ENCODE measurements around the gene POM121L2. TPM values are rescaled to one million over a fixed set of nuclear protein-coding genes. Genes with fewer than 3 reads are reported as not detected.
A peak's percentile ranks its signal among the peaks of the same experiment; 100 is the strongest.

POM121L2 gene
- total and polyA plus RNA-seq, 12 donors, result 0.03 TPM; not detected in 11

- H3K27ac ChIP-seq, result no peak overlapping the region
- no peak for DNase-seq
- H3K36me3 ChIP-seq (replicated peaks in 1 of 2), result no peaks in the 10 kb centered on the region
- no peaks in the 10 kb centered on the region for H3K4me1 ChIP-seq (replicated peaks in 1 of 2)
- H3K27me3 ChIP-seq, result peaks cover 88% of the 10 kb centered on the region
- 6 to 11% (median 9%) methylated on average over 12 to 13 of the region's 13 CpGs for WGBS, 4 donors
- TF ChIP-seq CTCF (IDR thresholded peaks at IDR 0.05), result no peak
- TF ChIP-seq POLR2A (IDR thresholded peaks at IDR 0.05), result no peak
- H3K9me3 ChIP-seq (replicated peaks in 1 of 3), result no peaks in the 10 kb centered on the region
- intact Hi-C loops (cut with DNase I), result no loop called here
- no peak overlapping the region for H3K4me3 ChIP-seq
These were observed 31.0 kb downstream of the POM121L2 start for GRCh38 chr6:27281105-27281539.

GRCh38 chr6:27280540-27281000 is 31.5 kb downstream of the POM121L2 start:
- Histone ChIP-seq H3K9me3 (replicated peaks in 1 of 3) (no peaks in the 10 kb centered on the region), H3K27ac (no peak overlapping the region), H3K36me3 (replicated peaks in 1 of 2) (no peaks in the 10 kb centered on the region), H3K27me3 (peaks cover 82% of the 10 kb centered on the region), H3K4me3 (no peak overlapping the region), H3K4me1 (replicated peaks in 1 of 2) (no peaks in the 10 kb centered on the region)
- intact Hi-C loops (cut with DNase I), result no loop called here
- DNase-seq, result no peak
- TF ChIP-seq POLR2A (IDR thresholded peaks at IDR 0.05) (no peak), CTCF (IDR thresholded peaks at IDR 0.05) (no peak)
- 7 to 16% (median 9%) methylated on average over 9 of the region's 9 CpGs for WGBS, 4 donors

GRCh38 chr6:27280064-27280539 is 32.0 kb downstream of the POM121L2 start:
- TF ChIP-seq CTCF (IDR thresholded peaks at IDR 0.05) (no peak), POLR2A (IDR thresholded peaks at IDR 0.05) (no peak)
- Histone ChIP-seq H3K4me1 (replicated peaks in 1 of 2) (no peaks in the 10 kb centered on the region), H3K4me3 (no peak overlapping the region), H3K27ac (no peak overlapping the region), H3K36me3 (replicated peaks in 1 of 2) (no peaks in the 10 kb centered on the region), H3K9me3 (replicated peaks in 1 of 3) (no peaks in the 10 kb centered on the region), H3K27me3 (peaks cover 79% of the 10 kb centered on the region)
- DNase-seq, result peak in 2 of 7 donors; percentile 15 to 27
- WGBS, 4 donors, result 2 to 5% (median 5%) methylated on average over 17 of the region's 17 CpGs
- intact Hi-C loops (cut with DNase I), result no loop called here

GRCh38 chr6:27279513-27280063 is 32.5 kb downstream of the POM121L2 start:
- WGBS, 4 donors, result 4 to 7% (median 6%) methylated on average over 11 to 24 of the region's 24 CpGs
- Histone ChIP-seq H3K36me3 (replicated peaks in 1 of 2) (no peaks in the 10 kb centered on the region), H3K27me3 (peaks cover 74% of the 10 kb centered on the region), H3K27ac (no peak overlapping the region), H3K4me3 (no peak overlapping the region), H3K4me1 (replicated peaks in 1 of 2) (no peaks in the 10 kb centered on the region), H3K9me3 (replicated peaks in 1 of 3) (no peaks in the 10 kb centered on the region)
- no peak for DNase-seq
- TF ChIP-seq CTCF (IDR thresholded peaks at IDR 0.05) (no peak), POLR2A (IDR thresholded peaks at IDR 0.05) (no peak)
- intact Hi-C loops (cut with DNase I), result no loop called here

Measured in adrenal gland (tissue), 12 donors.